WTC11 (cell line): ENCODE results near the gene LRSAM1. TPM values are rescaled to one million over a fixed set of nuclear protein-coding genes. Genes with fewer than 3 reads are reported as not detected.

Experiments used
- ATAC-seq: fragments of 200-7000 bp; cut with Tn5 transposase; 2 replicates; pipeline ENCODE4 v1.10.0; 2021; ENCODE audit warnings: mild to moderate bottlenecking, moderate library complexity
- CTCF ChIA-PET: fragments of 300-600 bp; sonication (Branson Sonifier 250); formaldehyde crosslinking; loops from one replicate; lab custom pipeline; 2021; ENCODE audit warnings: antibody characterized with exemption; lab: Charles Lee
- POLR2A ChIA-PET: fragments of 350-600 bp; sonication (Branson Sonifier 250); formaldehyde crosslinking; loops from one replicate; lab custom pipeline; 2021; ENCODE audit warnings: antibody characterized with exemption; lab: Charles Lee
- DNase-seq: peaks from one replicate; pipeline ENCODE4 v3.0.0; 2021; ENCODE audit warnings: low spot score
- H3K27ac Mint-ChIP-seq: 2 replicates; pipeline ENCODE4 v1.8.0; 2021; ENCODE audit warnings: mixed read lengths
- H3K27me3 Mint-ChIP-seq: 2 replicates; pipeline ENCODE4 v1.8.0; 2021; ENCODE audit warnings: low read depth, mild to moderate bottlenecking, moderate library complexity, mixed read lengths
- H3K36me3 Mint-ChIP-seq: 2 replicates; pipeline ENCODE4 v1.8.0; 2021; ENCODE audit warnings: mixed read lengths
- H3K4me1 Mint-ChIP-seq: 2 replicates; pipeline ENCODE4 v1.8.0; 2022; ENCODE audit warnings: mixed read lengths
- H3K4me3 Mint-ChIP-seq: 2 replicates; pipeline ENCODE4 v1.8.0; 2021; ENCODE audit warnings: mild to moderate bottlenecking, moderate library complexity, mixed read lengths
- H3K9me3 Mint-ChIP-seq: 2 replicates; pipeline ENCODE4 v1.8.0; 2021; ENCODE audit warnings: mixed read lengths
- CDX4 ChIP-seq: fragments of 250-450 bp; sonication (Bioruptor Pico); IDR thresholded peaks from 2 replicates; pipeline ENCODE4 v1.9.0; 2021; ENCODE audit warnings: moderate library complexity, mild to moderate bottlenecking, inconsistent platforms, borderline replicate concordance
- CREM ChIP-seq: sonication (generic); formaldehyde crosslinking; IDR thresholded peaks from 2 replicates; pipeline ENCODE4 v1.8.1; 2022; ENCODE audit warnings: mild to moderate bottlenecking, missing genetic modification reagents, moderate library complexity
- EMX1 ChIP-seq: fragments of 250-450 bp; sonication (Bioruptor Pico); IDR thresholded peaks from 2 replicates; pipeline ENCODE4 v1.8.0; 2021; ENCODE audit warnings: mild to moderate bottlenecking
- GABPB1 ChIP-seq: sonication (generic); formaldehyde crosslinking; IDR thresholded peaks from 2 replicates; pipeline ENCODE4 v1.8.1; 2023; ENCODE audit warnings: mild to moderate bottlenecking, missing genetic modification reagents
- JUN ChIP-seq: sonication (generic); formaldehyde crosslinking; IDR thresholded peaks from 2 replicates; pipeline ENCODE4 v1.8.0; 2023; ENCODE audit warnings: mild to moderate bottlenecking, missing genetic modification reagents
- KAT7 ChIP-seq: sonication (generic); formaldehyde crosslinking; IDR thresholded peaks from 2 replicates; pipeline ENCODE4 v1.8.1; 2023; ENCODE audit warnings: missing genetic modification reagents, mild to moderate bottlenecking, borderline replicate concordance
- NFATC4 ChIP-seq: fragments of 250-450 bp; sonication (Bioruptor Pico); IDR thresholded peaks from 2 replicates; pipeline ENCODE4 v1.9.0; 2021; ENCODE audit warnings: mild to moderate bottlenecking
- PRRX2 ChIP-seq: fragments of 250-450 bp; sonication (Bioruptor Pico); IDR thresholded peaks from 2 replicates; pipeline ENCODE4 v1.8.0; 2021; ENCODE audit warnings: mild to moderate bottlenecking
- RELA ChIP-seq: sonication (generic); formaldehyde crosslinking; IDR thresholded peaks from 2 replicates; pipeline ENCODE4 v1.8.1; 2022; ENCODE audit warnings: missing genetic modification reagents, mild to moderate bottlenecking, borderline replicate concordance
- SMAD3 ChIP-seq: sonication (generic); formaldehyde crosslinking; IDR thresholded peaks from 2 replicates; pipeline ENCODE4 v1.8.0; 2022; ENCODE audit warnings: missing genetic modification reagents, mild to moderate bottlenecking, borderline replicate concordance
- ZBTB21 ChIP-seq: sonication (generic); formaldehyde crosslinking; IDR thresholded peaks from 2 replicates; pipeline ENCODE4 v1.8.1; 2023; ENCODE audit warnings: mild to moderate bottlenecking, missing genetic modification reagents, borderline replicate concordance
- ZNF121 ChIP-seq: sonication (generic); formaldehyde crosslinking; IDR thresholded peaks from 2 replicates; pipeline ENCODE4 v1.8.0; 2023; ENCODE audit warnings: missing genetic modification reagents
- ZNF232 ChIP-seq: sonication (generic); formaldehyde crosslinking; IDR thresholded peaks from 2 replicates; pipeline ENCODE4 v1.8.0; 2022; ENCODE audit warnings: mild to moderate bottlenecking, missing genetic modification reagents
- ZNF416 ChIP-seq: fragments of 250-450 bp; sonication (Bioruptor Pico); IDR thresholded peaks from 2 replicates; pipeline ENCODE4 v1.9.0; 2021; ENCODE audit warnings: mild to moderate bottlenecking, inconsistent platforms
- ZNF671 ChIP-seq: fragments of 250-450 bp; sonication (Bioruptor Pico); IDR thresholded peaks from 2 replicates; pipeline ENCODE4 v1.8.0; 2021; ENCODE audit warnings: mild to moderate bottlenecking
- total RNA-seq: library from RNA; stranded (reverse); gene quantifications from 3 replicates; pipeline ENCODE4 v1.2.3, GENCODE V29; 2021
- TF ChIP-seq, protein P1 (sequence below): fragments of 250-450 bp; sonication (Bioruptor Pico); IDR thresholded peaks from 2 replicates; pipeline ENCODE4 v1.9.0; 2021; ENCODE audit warnings: mild to moderate bottlenecking, borderline replicate concordance
- TF ChIP-seq, protein P2 (sequence below): sonication (generic); formaldehyde crosslinking; IDR thresholded peaks from 2 replicates; pipeline ENCODE4 v1.8.1; 2023; ENCODE audit warnings: mild to moderate bottlenecking, missing genetic modification reagents, moderate library complexity
- TF ChIP-seq, protein P3 (sequence below): sonication (generic); formaldehyde crosslinking; IDR thresholded peaks from 2 replicates; pipeline ENCODE4 v1.8.1; 2022; ENCODE audit warnings: mild to moderate bottlenecking, moderate library complexity, missing genetic modification reagents
- TF ChIP-seq, protein P4 (sequence below): sonication (generic); formaldehyde crosslinking; IDR thresholded peaks from 2 replicates; pipeline ENCODE4 v1.8.1; 2023; ENCODE audit warnings: mild to moderate bottlenecking, missing genetic modification reagents, moderate library complexity
- TF ChIP-seq, protein P5 (sequence below): fragments of 250-450 bp; sonication (Bioruptor Pico); IDR thresholded peaks from 2 replicates; pipeline ENCODE4 v1.9.0; 2021; ENCODE audit warnings: mild to moderate bottlenecking
- TF ChIP-seq, protein P6 (sequence below): sonication (generic); formaldehyde crosslinking; IDR thresholded peaks from 2 replicates; pipeline ENCODE4 v1.8.1; 2023; ENCODE audit warnings: mild to moderate bottlenecking, moderate library complexity, missing genetic modification reagents

Gene LRSAM1
- total RNA-seq, 1 experiment from 2014 or later = 32.4 TPM

DNA sequence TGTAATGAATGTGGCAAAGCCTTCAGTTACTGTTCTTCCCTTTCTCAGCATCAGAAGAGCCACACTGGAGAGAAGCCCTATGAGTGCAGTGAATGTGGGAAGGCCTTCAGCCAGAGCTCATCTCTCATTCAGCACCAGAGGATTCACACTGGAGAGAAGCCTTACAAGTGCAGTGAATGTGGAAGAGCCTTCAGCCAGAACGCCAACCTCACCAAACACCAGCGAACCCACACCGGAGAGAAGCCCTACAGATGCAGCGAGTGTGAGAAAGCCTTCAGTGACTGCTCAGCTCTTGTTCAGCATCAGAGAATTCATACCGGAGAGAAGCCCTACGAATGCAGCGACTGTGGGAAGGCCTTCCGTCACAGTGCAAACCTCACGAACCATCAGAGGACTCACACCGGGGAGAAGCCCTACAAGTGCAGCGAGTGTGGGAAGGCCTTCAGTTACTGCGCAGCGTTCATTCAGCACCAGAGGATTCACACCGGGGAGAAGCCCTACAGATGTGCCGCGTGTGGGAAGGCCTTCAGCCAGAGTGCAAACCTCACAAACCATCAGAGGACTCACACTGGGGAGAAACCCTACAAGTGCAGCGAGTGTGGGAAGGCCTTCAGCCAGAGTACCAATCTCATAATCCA lies 6.9 kb upstream of the LRSAM1 start:
- peaks cover 20% of the 10 kb centered on the region for H3K4me1 Mint-ChIP-seq
- no peak overlapping the region for H3K4me3 Mint-ChIP-seq
- no peak for DNase-seq
- TF ChIP-seq ZNF671 (CRISPR knock-in tag) (peak; percentile 85), ZNF416 (peak; percentile 73; the same call in 1 of the 2 replicates), PRRX2 (peak; percentile 86), CDX4 (CRISPR knock-in tag) (no peak), RELA (CRISPR knock-in tag) (no peak), NFATC4 (CRISPR knock-in tag) (peak; percentile 69; the same call in 1 of the 2 replicates)
- POLR2A ChIA-PET = interaction anchor here (0.6 to 1.4 kb wide), 3 partner anchors 21 to 148 kb away, joined by 3 to 5 read pairs (median 3); partner anchors contain the start of genes SLC2A8 and ZNF79
- CTCF ChIA-PET = interaction anchor here (1.3 to 1.5 kb wide), 3 partner anchors 11 to 83 kb away, joined by 3 read pairs; no protein-coding TSS in a partner anchor
- peak; percentile 8 for ATAC-seq
- H3K9me3 Mint-ChIP-seq = no peaks in the 10 kb centered on the region
- peaks cover 91% of the 10 kb centered on the region for H3K36me3 Mint-ChIP-seq
- H3K27me3 Mint-ChIP-seq = no peaks in the 10 kb centered on the region
- H3K27ac Mint-ChIP-seq = peak overlapping the region; percentile 51

DNA sequence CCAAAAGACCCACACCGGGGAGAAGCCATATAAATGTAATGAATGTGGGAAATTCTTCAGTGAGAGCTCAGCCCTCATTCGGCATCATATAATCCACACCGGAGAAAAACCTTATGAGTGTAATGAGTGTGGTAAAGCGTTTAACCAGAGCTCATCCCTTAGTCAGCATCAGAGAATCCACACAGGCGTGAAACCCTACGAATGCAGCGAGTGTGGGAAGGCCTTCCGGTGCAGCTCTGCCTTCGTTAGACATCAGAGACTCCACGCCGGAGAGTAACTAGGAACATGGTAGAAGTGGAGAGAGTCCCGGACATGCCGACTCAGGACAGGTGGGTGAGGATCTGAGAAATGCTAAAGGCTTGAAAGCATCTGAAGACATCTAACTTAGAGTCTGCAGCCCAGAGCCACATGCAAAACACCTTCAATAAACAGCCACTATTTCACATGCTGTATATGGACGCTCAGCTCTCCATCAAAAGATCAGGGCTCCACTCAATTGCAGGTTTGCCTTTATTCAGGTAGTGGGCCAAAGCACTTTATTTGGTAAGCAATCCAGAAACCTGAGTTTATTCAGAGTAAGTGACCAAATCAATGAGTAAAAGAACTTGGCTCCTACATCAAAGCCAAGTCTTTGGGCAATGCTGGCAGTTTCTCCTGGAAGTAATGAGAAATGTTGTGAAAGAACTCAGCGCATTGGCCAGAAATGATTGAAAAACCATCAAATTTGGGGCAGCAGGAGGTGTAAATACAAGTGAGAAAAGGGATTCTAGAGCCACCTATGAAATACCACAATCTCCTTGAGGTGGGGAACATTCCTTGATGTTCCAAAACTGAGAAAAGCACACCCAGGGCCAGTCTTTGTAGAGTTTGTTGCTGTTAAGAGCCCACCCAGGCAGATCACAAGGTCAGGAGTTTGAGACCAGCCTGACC lies 6.1 kb upstream of the LRSAM1 start:
- DNase-seq (no peak), ATAC-seq (peak; percentile 10)
- H3K27ac Mint-ChIP-seq = peak overlapping the region; percentile 87
- ChIA-PET POLR2A (interaction anchor here (1.4 kb wide), 1 partner anchor 48 kb away, joined by 5 read pairs; the partner anchor contains the start of gene SLC2A8), CTCF (interaction anchor here (0.6 to 1.5 kb wide), 2 partner anchors 11 to 67 kb away, joined by 3 to 4 read pairs; no protein-coding TSS in a partner anchor)
- H3K4me1 Mint-ChIP-seq = peaks cover 27% of the 10 kb centered on the region
- H3K27me3 Mint-ChIP-seq = no peaks in the 10 kb centered on the region
- peaks cover 92% of the 10 kb centered on the region for H3K36me3 Mint-ChIP-seq
- no peak overlapping the region for H3K4me3 Mint-ChIP-seq
- no peaks in the 10 kb centered on the region for H3K9me3 Mint-ChIP-seq
- TF ChIP-seq ZNF416 (peak; percentile 22), ZNF671 (CRISPR knock-in tag) (peak; percentile 65; the same call in 1 of the 2 replicates), SMAD3 (CRISPR knock-in tag) (peak; percentile 22; the same call in 1 of the 2 replicates), NFATC4 (CRISPR knock-in tag) (peak; percentile 73), ZNF232 (no peak), EMX1 (CRISPR knock-in tag) (peak; percentile 77; the same call in 1 of the 2 replicates), KAT7 (CRISPR knock-in tag) (no peak), PRRX2 (0 out of 2 replicates have a peak, but pooled peaks have one; percentile 75), GABPB1 (CRISPR knock-in tag) (0 out of 2 replicates have a peak, but pooled peaks have one; percentile 17), CREM (CRISPR knock-in tag) (no peak; the same call in 1 of the 2 replicates), ZBTB21 (CRISPR knock-in tag) (no peak), JUN (CRISPR knock-in tag) (peak; percentile 6; the same call in 1 of the 2 replicates), ZNF121 (CRISPR knock-in tag) (no peak)
- TF ChIP-seq, protein P1, sequence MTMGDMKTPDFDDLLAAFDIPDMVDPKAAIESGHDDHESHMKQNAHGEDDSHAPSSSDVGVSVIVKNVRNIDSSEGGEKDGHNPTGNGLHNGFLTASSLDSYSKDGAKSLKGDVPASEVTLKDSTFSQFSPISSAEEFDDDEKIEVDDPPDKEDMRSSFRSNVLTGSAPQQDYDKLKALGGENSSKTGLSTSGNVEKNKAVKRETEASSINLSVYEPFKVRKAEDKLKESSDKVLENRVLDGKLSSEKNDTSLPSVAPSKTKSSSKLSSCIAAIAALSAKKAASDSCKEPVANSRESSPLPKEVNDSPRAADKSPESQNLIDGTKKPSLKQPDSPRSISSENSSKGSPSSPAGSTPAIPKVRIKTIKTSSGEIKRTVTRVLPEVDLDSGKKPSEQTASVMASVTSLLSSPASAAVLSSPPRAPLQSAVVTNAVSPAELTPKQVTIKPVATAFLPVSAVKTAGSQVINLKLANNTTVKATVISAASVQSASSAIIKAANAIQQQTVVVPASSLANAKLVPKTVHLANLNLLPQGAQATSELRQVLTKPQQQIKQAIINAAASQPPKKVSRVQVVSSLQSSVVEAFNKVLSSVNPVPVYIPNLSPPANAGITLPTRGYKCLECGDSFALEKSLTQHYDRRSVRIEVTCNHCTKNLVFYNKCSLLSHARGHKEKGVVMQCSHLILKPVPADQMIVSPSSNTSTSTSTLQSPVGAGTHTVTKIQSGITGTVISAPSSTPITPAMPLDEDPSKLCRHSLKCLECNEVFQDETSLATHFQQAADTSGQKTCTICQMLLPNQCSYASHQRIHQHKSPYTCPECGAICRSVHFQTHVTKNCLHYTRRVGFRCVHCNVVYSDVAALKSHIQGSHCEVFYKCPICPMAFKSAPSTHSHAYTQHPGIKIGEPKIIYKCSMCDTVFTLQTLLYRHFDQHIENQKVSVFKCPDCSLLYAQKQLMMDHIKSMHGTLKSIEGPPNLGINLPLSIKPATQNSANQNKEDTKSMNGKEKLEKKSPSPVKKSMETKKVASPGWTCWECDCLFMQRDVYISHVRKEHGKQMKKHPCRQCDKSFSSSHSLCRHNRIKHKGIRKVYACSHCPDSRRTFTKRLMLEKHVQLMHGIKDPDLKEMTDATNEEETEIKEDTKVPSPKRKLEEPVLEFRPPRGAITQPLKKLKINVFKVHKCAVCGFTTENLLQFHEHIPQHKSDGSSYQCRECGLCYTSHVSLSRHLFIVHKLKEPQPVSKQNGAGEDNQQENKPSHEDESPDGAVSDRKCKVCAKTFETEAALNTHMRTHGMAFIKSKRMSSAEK (CRISPR knock-in tag) = 0 out of 2 replicates have a peak, but pooled peaks have one; percentile 28
- TF ChIP-seq, protein P2, sequence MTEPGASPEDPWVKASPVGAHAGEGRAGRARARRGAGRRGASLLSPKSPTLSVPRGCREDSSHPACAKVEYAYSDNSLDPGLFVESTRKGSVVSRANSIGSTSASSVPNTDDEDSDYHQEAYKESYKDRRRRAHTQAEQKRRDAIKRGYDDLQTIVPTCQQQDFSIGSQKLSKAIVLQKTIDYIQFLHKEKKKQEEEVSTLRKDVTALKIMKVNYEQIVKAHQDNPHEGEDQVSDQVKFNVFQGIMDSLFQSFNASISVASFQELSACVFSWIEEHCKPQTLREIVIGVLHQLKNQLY (CRISPR knock-in tag) = 0 out of 2 replicates have a peak, but pooled peaks have one; percentile 70
- TF ChIP-seq, protein P3, sequence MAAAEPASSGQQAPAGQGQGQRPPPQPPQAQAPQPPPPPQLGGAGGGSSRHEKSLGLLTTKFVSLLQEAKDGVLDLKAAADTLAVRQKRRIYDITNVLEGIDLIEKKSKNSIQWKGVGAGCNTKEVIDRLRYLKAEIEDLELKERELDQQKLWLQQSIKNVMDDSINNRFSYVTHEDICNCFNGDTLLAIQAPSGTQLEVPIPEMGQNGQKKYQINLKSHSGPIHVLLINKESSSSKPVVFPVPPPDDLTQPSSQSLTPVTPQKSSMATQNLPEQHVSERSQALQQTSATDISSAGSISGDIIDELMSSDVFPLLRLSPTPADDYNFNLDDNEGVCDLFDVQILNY = no peak
- TF ChIP-seq, protein P4, sequence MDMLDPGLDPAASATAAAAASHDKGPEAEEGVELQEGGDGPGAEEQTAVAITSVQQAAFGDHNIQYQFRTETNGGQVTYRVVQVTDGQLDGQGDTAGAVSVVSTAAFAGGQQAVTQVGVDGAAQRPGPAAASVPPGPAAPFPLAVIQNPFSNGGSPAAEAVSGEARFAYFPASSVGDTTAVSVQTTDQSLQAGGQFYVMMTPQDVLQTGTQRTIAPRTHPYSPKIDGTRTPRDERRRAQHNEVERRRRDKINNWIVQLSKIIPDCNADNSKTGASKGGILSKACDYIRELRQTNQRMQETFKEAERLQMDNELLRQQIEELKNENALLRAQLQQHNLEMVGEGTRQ (CRISPR knock-in tag) = no peak
- TF ChIP-seq, protein P5, sequence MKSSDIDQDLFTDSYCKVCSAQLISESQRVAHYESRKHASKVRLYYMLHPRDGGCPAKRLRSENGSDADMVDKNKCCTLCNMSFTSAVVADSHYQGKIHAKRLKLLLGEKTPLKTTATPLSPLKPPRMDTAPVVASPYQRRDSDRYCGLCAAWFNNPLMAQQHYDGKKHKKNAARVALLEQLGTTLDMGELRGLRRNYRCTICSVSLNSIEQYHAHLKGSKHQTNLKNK (CRISPR knock-in tag) = 0 out of 2 replicates have a peak, but pooled peaks have one; percentile 1
- TF ChIP-seq, protein P6, sequence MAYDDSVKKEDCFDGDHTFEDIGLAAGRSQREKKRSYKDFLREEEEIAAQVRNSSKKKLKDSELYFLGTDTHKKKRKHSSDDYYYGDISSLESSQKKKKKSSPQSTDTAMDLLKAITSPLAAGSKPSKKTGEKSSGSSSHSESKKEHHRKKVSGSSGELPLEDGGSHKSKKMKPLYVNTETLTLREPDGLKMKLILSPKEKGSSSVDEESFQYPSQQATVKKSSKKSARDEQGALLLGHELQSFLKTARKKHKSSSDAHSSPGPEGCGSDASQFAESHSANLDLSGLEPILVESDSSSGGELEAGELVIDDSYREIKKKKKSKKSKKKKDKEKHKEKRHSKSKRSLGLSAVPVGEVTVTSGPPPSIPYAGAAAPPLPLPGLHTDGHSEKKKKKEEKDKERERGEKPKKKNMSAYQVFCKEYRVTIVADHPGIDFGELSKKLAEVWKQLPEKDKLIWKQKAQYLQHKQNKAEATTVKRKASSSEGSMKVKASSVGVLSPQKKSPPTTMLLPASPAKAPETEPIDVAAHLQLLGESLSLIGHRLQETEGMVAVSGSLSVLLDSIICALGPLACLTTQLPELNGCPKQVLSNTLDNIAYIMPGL (CRISPR knock-in tag) = 0 out of 2 replicates have a peak, but pooled peaks have one; percentile 30
